Measurements from ENCODE around the gene GEMIN5. TPM values are rescaled to one million over a fixed set of nuclear protein-coding genes. Genes with fewer than 3 reads are reported as not detected.

GEMIN5 gene
- total RNA-seq, 1 donor from 2014 or later: 14.8 TPM

DNA sequence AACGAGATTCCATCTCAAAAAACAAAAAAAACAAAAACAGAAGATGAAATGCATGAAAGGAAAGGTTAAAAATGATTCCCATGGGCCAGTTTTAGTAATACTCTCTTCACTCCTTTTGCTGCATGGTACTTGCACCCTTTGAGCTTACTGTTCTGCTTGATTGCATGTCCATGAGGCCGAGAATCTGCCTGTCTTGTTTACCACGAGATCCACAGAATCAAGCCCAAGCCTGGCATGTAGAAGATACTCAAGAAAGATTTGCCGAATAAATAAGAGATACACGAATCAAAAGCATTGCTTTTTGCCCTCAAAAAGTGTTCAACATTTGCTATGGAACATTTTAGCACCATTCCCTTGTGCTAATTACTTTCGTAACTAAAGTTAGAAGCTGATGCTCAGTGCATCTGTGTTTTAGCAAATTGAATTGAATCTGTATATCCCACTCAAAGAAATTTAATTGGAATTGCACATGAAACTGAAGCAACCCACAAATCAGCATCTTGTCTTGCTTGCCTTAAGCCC is 88.7 kb downstream of the GEMIN5 start:
- Histone ChIP-seq H3K4me3 (ENCODE audit: insufficient read depth, low read depth, low read length) (no peak overlapping the region), H3K4me2 (ENCODE audit: low read length) (peak overlapping the region; percentile 84), H3K9ac (ENCODE audit: low read length) (no peak overlapping the region), H3K79me2 (ENCODE audit: insufficient read depth, low read length) (no peaks in the 10 kb centered on the region), H3K36me3 (ENCODE audit: insufficient read depth, low read length) (no peaks in the 10 kb centered on the region), H3K27me3 (ENCODE audit: insufficient read depth, low read length) (no peaks in the 10 kb centered on the region), H3K9me3 (ENCODE audit: insufficient read depth, low read depth, low read length) (no peaks in the 10 kb centered on the region), H4K20me1 (ENCODE audit: insufficient read depth, low read length) (no peaks in the 10 kb centered on the region), H3K27ac (ENCODE audit: low read depth, low read length) (no peak overlapping the region), H3K4me1 (ENCODE audit: insufficient read depth, low read length) (peaks cover 10% of the 10 kb centered on the region), H2AFZ (ENCODE audit: low read depth, low read length) (no peak overlapping the region)
- DNase-seq (ENCODE audit: low read depth): no peak
- Mint-ChIP-seq H3K4me1 (ENCODE audit: low read depth, unreplicated experiment) (peaks cover 18% of the 10 kb centered on the region), H3K27me3 (ENCODE audit: low read depth, unreplicated experiment) (no peaks in the 10 kb centered on the region), H3K27ac (ENCODE audit: unreplicated experiment) (no peak overlapping the region), H3K36me3 (ENCODE audit: low read depth, unreplicated experiment) (no peaks in the 10 kb centered on the region), H3K9me3 (ENCODE audit: unreplicated experiment) (no peaks in the 10 kb centered on the region), H3K4me3 (ENCODE audit: unreplicated experiment) (peak overlapping the region; percentile 86)
- TF ChIP-seq CTCF (IDR thresholded peaks at IDR 0.05; ENCODE audit: insufficient read depth, low read depth, low read length) (no peak), EZH2 (IDR thresholded peaks at IDR 0.05; ENCODE audit: insufficient read depth, low read length) (no peak)
- FAIRE-seq: no peak

GRCh38 chr5:154844809-154845208 is 93.2 kb downstream of the GEMIN5 start:
- no peak overlapping the region for H2AFZ ChIP-seq (ENCODE audit: low read depth, low read length)
- H3K4me2 ChIP-seq (ENCODE audit: low read length): no peak overlapping the region
- H3K36me3 ChIP-seq (ENCODE audit: insufficient read depth, low read length): peaks cover 2% of the 10 kb centered on the region
- no peak overlapping the region for H3K9ac ChIP-seq (ENCODE audit: low read length)
- DNase-seq (ENCODE audit: low read depth): no peak
- H3K27ac ChIP-seq (ENCODE audit: low read depth, low read length): no peak overlapping the region
- H3K9me3 ChIP-seq (ENCODE audit: insufficient read depth, low read depth, low read length): no peaks in the 10 kb centered on the region
- no peaks in the 10 kb centered on the region for H3K79me2 ChIP-seq (ENCODE audit: insufficient read depth, low read length)
- Mint-ChIP-seq H3K36me3 (ENCODE audit: low read depth, unreplicated experiment) (no peaks in the 10 kb centered on the region), H3K4me1 (ENCODE audit: low read depth, unreplicated experiment) (peaks cover 13% of the 10 kb centered on the region), H3K4me3 (ENCODE audit: unreplicated experiment) (no peak overlapping the region), H3K9me3 (ENCODE audit: unreplicated experiment) (no peaks in the 10 kb centered on the region), H3K27ac (ENCODE audit: unreplicated experiment) (no peak overlapping the region), H3K27me3 (ENCODE audit: low read depth, unreplicated experiment) (no peaks in the 10 kb centered on the region)
- H3K4me1 ChIP-seq (ENCODE audit: insufficient read depth, low read length): no peaks in the 10 kb centered on the region
- no peak overlapping the region for H3K4me3 ChIP-seq (ENCODE audit: insufficient read depth, low read depth, low read length)
- no peaks in the 10 kb centered on the region for H4K20me1 ChIP-seq (ENCODE audit: insufficient read depth, low read length)
- TF ChIP-seq CTCF (IDR thresholded peaks at IDR 0.05; ENCODE audit: insufficient read depth, low read depth, low read length) (no peak), EZH2 (IDR thresholded peaks at IDR 0.05; ENCODE audit: insufficient read depth, low read length) (no peak)
- FAIRE-seq: no peak
- no peaks in the 10 kb centered on the region for H3K27me3 ChIP-seq (ENCODE audit: insufficient read depth, low read length)

GRCh38 chr5:154842689-154843530 is 95.1 kb downstream of the GEMIN5 start:
- DNase-seq (ENCODE audit: low read depth) (no peak), FAIRE-seq (no peak)
- TF ChIP-seq CTCF (IDR thresholded peaks at IDR 0.05; ENCODE audit: insufficient read depth, low read depth, low read length) (no peak), EZH2 (IDR thresholded peaks at IDR 0.05; ENCODE audit: insufficient read depth, low read length) (no peak)
- H3K4me3 ChIP-seq (ENCODE audit: insufficient read depth, low read depth, low read length): no peak overlapping the region
- no peak overlapping the region for H3K27ac Mint-ChIP-seq (ENCODE audit: unreplicated experiment)
- H3K4me1 ChIP-seq (ENCODE audit: insufficient read depth, low read length): no peaks in the 10 kb centered on the region
- no peaks in the 10 kb centered on the region for H3K27me3 Mint-ChIP-seq (ENCODE audit: low read depth, unreplicated experiment)
- H3K4me1 Mint-ChIP-seq (ENCODE audit: low read depth, unreplicated experiment): peaks cover 10% of the 10 kb centered on the region
- H3K9me3 ChIP-seq (ENCODE audit: insufficient read depth, low read depth, low read length): no peaks in the 10 kb centered on the region
- no peak overlapping the region for H3K9ac ChIP-seq (ENCODE audit: low read length)
- H3K4me2 ChIP-seq (ENCODE audit: low read length): no peak overlapping the region
- no peaks in the 10 kb centered on the region for H3K79me2 ChIP-seq (ENCODE audit: insufficient read depth, low read length)
- H3K36me3 ChIP-seq (ENCODE audit: insufficient read depth, low read length): peaks cover 2% of the 10 kb centered on the region
- H4K20me1 ChIP-seq (ENCODE audit: insufficient read depth, low read length): no peaks in the 10 kb centered on the region
- H3K9me3 Mint-ChIP-seq (ENCODE audit: unreplicated experiment): no peaks in the 10 kb centered on the region
- no peak overlapping the region for H3K27ac ChIP-seq (ENCODE audit: low read depth, low read length)
- H3K4me3 Mint-ChIP-seq (ENCODE audit: unreplicated experiment): no peak overlapping the region
- H3K36me3 Mint-ChIP-seq (ENCODE audit: low read depth, unreplicated experiment): peaks cover 2% of the 10 kb centered on the region
- H3K27me3 ChIP-seq (ENCODE audit: insufficient read depth, low read length): no peaks in the 10 kb centered on the region
- H2AFZ ChIP-seq (ENCODE audit: low read depth, low read length): no peak overlapping the region

All from astrocyte (in vitro differentiated cells and primary cell).